OCI-LY3 (cell line): Measurements from ENCODE around the gene MGRN1.
A peak's percentile ranks its signal among the peaks of the same experiment; 100 is the strongest.

Experiments
- CTCF ChIP-seq: fragments of 200-600, 300-600 bp; sonication (generic); IDR thresholded peaks from 2 replicates; pipeline ENCODE4 v1.5.1; 2014; ENCODE audit warnings: antibody characterized with exemption, low read length, low read depth
- EZH2phosphoT487 ChIP-seq: fragments of 200-600 bp; shearing (Covaris generic); IDR thresholded peaks from 2 replicates; pipeline ENCODE4 v1.6.1; 2018; ENCODE audit warnings: antibody characterized with exemption, mixed run types, low read depth

- TF ChIP-seq CTCF (0 out of 2 replicates have a peak, but pooled peaks have one; percentile 10), EZH2phosphoT487 (no peak)
These were observed 58.1 kb downstream of the MGRN1 start for GRCh38 chr16:4682616-4683254.
